Measurements from ENCODE around the gene NCAM2. TPM values are rescaled to one million over a fixed set of nuclear protein-coding genes. Genes with fewer than 3 reads are reported as not detected.

The NCAM2 gene
- 0.38 and 0.90 TPM in 2 replicates for total RNA-seq

DNA sequence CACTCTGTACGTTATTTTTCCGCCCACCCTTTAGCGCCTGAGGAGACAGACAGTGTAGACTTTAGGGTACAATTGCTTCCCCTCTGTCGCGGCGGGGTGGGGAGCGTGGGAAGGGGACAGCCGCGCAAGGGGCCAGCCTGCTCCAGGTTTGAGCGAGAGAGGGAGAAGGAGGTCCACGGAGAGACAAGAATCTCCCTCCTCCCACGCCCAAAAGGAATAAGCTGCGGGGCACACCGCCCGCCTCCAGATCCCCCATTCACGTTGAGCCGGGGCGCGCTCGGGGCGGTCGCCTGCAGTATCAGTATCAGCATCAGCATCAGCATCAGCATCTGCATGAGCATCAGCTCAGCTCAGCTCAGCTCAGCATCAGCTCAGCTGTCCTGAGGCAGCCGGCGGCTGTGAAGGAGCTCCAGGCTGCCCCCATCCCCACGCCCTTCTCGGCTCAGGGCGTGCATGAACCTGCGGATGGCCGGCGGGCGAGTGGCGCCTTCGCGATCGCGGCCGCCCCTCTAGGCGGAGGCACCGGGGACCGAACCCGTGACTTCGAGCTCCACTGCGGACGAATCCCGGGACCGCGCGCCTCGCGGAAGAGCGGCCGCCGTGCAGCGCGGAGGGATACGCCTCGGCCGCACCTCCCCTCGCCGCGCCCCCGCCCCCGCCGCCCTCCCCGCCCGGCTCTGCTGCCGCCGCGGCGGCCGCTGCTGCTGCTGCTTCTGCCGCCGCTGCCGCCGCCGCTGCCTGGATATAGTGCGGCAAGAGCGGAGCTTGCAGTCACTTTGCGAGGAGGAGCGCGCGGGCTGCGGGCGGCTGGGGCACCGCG is at the start of gene NCAM2:
Gene NCAM2, plus strand, starts transcription at position 774 of the 820 bp plus-strand sequence.

